Right atrium auricular region (tissue), 2 donors: ENCODE measurements around the gene ERG. TPM values are rescaled to one million over a fixed set of nuclear protein-coding genes. Genes with fewer than 3 reads are reported as not detected.
A peak's percentile ranks its signal among the peaks of the same experiment; 100 is the strongest.

Source experiments
- DNase-seq: peaks from one replicate; pipeline ENCODE4 v3.0.0-alpha.2; 2019; ENCODE audit warnings: low spot score
- H3K27ac ChIP-seq, 2 donors: fragments of 200-600 bp; sonication (generic); 1 replicate in 1 of 2; 2 replicates in 1 of 2; pipeline ENCODE4 v1.5.1; 2016 to 2019
- H3K27me3 ChIP-seq, 2 donors: fragments of 200-600 bp; sonication (generic); one replicate each; pipeline versions ENCODE4 v1.5.1 to v1.6.0; 2017 to 2019
- H3K36me3 ChIP-seq: fragments of 200-600 bp; sonication (generic); one replicate; pipeline ENCODE4 v1.5.1; 2016
- H3K4me1 ChIP-seq, 2 donors: fragments of 200-600 bp; sonication (generic); one replicate each; pipeline versions ENCODE4 v1.5.1 to v1.6.0; 2017 to 2019
- H3K4me3 ChIP-seq, 2 donors: fragments of 200-600 bp; sonication (generic); 1 replicate in 1 of 2; 2 replicates in 1 of 2; pipeline ENCODE4 v1.5.1; 2017 to 2019; ENCODE audit warnings: mild to moderate bottlenecking in 1 of 2, moderate library complexity in 1 of 2
- H3K9me3 ChIP-seq, 2 donors: fragments of 200-600 bp; sonication (generic); one replicate each; pipeline ENCODE4 v1.5.1; 2019
- total RNA-seq, 2 donors: library from RNA; depleted of rRNA; stranded (reverse); fragments of >200 nt; gene quantifications; one replicate each; pipeline ENCODE4 v1.1.0, GENCODE V29; 2016
- TF ChIP-seq, protein P1 (sequence below), 2 donors: fragments of 200-600 bp; sonication (generic); IDR thresholded peaks; one replicate each; pipeline ENCODE4 v1.5.1; 2019; ENCODE audit warnings: antibody characterized with exemption in 2 of 2

Gene ERG
- total RNA-seq, 2 donors from 2014 or later, result 6.3 to 13.2 TPM

DNA sequence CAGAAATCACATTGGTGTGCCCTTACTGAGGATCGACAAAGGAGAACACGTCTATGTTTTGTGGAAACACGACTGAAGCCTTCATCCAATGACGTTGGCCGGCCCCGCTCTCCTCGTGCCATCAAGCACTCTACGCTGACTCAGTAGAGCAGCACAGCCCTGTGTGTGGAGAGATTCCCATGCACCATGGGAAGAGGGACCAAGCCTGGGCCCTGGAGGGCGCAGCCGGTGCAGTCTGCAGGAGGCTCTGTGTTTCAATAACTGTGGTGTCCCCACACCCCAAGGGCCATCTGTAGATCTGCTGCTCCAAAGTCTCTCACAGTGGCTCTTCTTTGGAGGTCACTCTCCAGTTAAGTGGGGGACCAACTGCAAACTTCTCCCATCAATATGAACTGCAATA lies 144.0 kb downstream of the ERG start:
- TF ChIP-seq, protein P1, sequence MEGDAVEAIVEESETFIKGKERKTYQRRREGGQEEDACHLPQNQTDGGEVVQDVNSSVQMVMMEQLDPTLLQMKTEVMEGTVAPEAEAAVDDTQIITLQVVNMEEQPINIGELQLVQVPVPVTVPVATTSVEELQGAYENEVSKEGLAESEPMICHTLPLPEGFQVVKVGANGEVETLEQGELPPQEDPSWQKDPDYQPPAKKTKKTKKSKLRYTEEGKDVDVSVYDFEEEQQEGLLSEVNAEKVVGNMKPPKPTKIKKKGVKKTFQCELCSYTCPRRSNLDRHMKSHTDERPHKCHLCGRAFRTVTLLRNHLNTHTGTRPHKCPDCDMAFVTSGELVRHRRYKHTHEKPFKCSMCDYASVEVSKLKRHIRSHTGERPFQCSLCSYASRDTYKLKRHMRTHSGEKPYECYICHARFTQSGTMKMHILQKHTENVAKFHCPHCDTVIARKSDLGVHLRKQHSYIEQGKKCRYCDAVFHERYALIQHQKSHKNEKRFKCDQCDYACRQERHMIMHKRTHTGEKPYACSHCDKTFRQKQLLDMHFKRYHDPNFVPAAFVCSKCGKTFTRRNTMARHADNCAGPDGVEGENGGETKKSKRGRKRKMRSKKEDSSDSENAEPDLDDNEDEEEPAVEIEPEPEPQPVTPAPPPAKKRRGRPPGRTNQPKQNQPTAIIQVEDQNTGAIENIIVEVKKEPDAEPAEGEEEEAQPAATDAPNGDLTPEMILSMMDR (IDR thresholded peaks at IDR 0.05), result no peak
- H3K27me3 ChIP-seq, result no peaks in the 10 kb centered on the region
- no peaks in the 10 kb centered on the region for H3K36me3 ChIP-seq
- peak; percentile 43 for DNase-seq
- H3K4me1 ChIP-seq, result peaks cover 0 to 10% of the 10 kb centered on the region in 2 donors
- no peaks in the 10 kb centered on the region for H3K9me3 ChIP-seq
- H3K27ac ChIP-seq, result no peak overlapping the region
- no peak overlapping the region for H3K4me3 ChIP-seq

GRCh38 chr21:38352536-38353219 lies 145.6 kb downstream of the ERG start:
- Histone ChIP-seq H3K4me1 (peaks cover 0 to 10% of the 10 kb centered on the region in 2 donors), H3K27ac (no peak overlapping the region), H3K4me3 (no peak overlapping the region), H3K9me3 (no peaks in the 10 kb centered on the region), H3K36me3 (no peaks in the 10 kb centered on the region), H3K27me3 (no peaks in the 10 kb centered on the region)
- TF ChIP-seq, protein P1 (IDR thresholded peaks at IDR 0.05), result peak; percentile 54 to 86
- peak; percentile 76 for DNase-seq

- Histone ChIP-seq H3K36me3 (no peaks in the 10 kb centered on the region), H3K4me1 (peaks cover 0 to 10% of the 10 kb centered on the region in 2 donors), H3K9me3 (no peaks in the 10 kb centered on the region), H3K4me3 (no peak overlapping the region), H3K27me3 (no peaks in the 10 kb centered on the region), H3K27ac (no peak overlapping the region)
- TF ChIP-seq, protein P1 (IDR thresholded peaks at IDR 0.05), result no peak
- no peak for DNase-seq
Measured at GRCh38 chr21:38351961-38352521, 146.2 kb downstream of the ERG start.

- no peaks in the 10 kb centered on the region for H3K9me3 ChIP-seq
- TF ChIP-seq, protein P1 (IDR thresholded peaks at IDR 0.05), result no peak
- no peaks in the 10 kb centered on the region for H3K36me3 ChIP-seq
- H3K27me3 ChIP-seq, result no peaks in the 10 kb centered on the region
- H3K4me1 ChIP-seq, result peaks cover 0 to 10% of the 10 kb centered on the region in 2 donors
- H3K4me3 ChIP-seq, result no peak overlapping the region
- DNase-seq, result peak; percentile 68
- H3K27ac ChIP-seq, result no peak overlapping the region
Measured at GRCh38 chr21:38351176-38351959, 146.9 kb downstream of the ERG start.

DNA sequence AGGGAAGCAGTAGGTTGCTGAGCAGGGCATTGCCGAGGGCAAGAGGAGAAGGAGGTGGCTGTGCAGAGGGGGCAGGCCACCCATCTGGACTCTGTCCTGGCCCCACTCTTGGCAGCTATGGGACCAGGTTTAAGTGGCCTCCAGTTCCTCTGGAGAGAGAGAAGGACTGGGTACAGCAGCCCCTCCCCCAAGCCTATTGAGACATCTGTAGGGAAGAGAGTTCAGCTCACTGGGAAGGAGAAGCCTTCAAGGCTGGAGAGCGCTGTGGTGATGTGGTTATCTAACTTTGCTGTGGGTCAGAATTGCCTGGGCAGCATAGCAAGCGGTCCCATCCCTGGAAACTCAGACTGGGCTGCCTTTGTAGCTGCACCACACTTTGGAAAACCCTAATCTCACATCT lies 147.6 kb downstream of the ERG start:
- H3K4me1 ChIP-seq, result peaks cover 0 to 10% of the 10 kb centered on the region in 2 donors
- no peak overlapping the region for H3K27ac ChIP-seq

More for the DNA sequence above, 147.6 kb downstream of the ERG start:
- H3K9me3 ChIP-seq, result no peaks in the 10 kb centered on the region
- H3K36me3 ChIP-seq, result no peaks in the 10 kb centered on the region
- H3K27me3 ChIP-seq, result no peaks in the 10 kb centered on the region
- TF ChIP-seq, protein P1 (IDR thresholded peaks at IDR 0.05), result no peak
- DNase-seq, result no peak
- no peak overlapping the region for H3K4me3 ChIP-seq
